HFFc6 (cell line): ENCODE measurements around the gene TTC12. TPM values are rescaled to one million over a fixed set of nuclear protein-coding genes. Genes with fewer than 3 reads are reported as not detected.

ENCODE experiments used
- DNase-seq: peaks from one replicate; pipeline ENCODE4 v3.0.0-alpha.2; 2018
- H3K27ac Mint-ChIP-seq: 2 replicates; pipeline ENCODE4 v1.8.0; 2020; ENCODE audit warnings: mild to moderate bottlenecking, mixed read lengths
- H3K27me3 Mint-ChIP-seq: 2 replicates; pipeline ENCODE4 v1.8.0; 2021; ENCODE audit warnings: mild to moderate bottlenecking, moderate library complexity, mixed read lengths; ENCODE audit not compliant: insufficient read depth
- H3K36me3 Mint-ChIP-seq: 2 replicates; pipeline ENCODE4 v1.8.0; 2021; ENCODE audit warnings: low read depth, mixed read lengths
- H3K4me1 Mint-ChIP-seq: 2 replicates; pipeline ENCODE4 v1.8.0; 2020; ENCODE audit warnings: low read depth, mixed read lengths
- H3K4me3 Mint-ChIP-seq: 2 replicates; pipeline ENCODE4 v1.8.0; 2020; ENCODE audit warnings: mild to moderate bottlenecking, moderate library complexity, mixed read lengths
- H3K9me3 Mint-ChIP-seq: 2 replicates; pipeline ENCODE4 v1.8.0; 2020; ENCODE audit warnings: mild to moderate bottlenecking, mixed read lengths
- CTCF ChIP-seq: fragments of 200-600 bp; sonication (generic); IDR thresholded peaks from 2 replicates; pipeline ENCODE4 v1.5.0; 2021; ENCODE audit warnings: antibody characterized with exemption, mild to moderate bottlenecking
- total RNA-seq, 6 experiments: library from RNA; stranded (reverse); fragmentation: NEBNext Ultra II Directional; extraction: Animal tissue kit (Norgen Biotek cat#: 25700); gene quantifications; 2 replicates in 1 of 6; 3 replicates in 5 of 6; pipeline ENCODE4 v1.2.3, GENCODE V29; 2021

TTC12 gene
- total RNA-seq, 6 experiments from 2014 or later = 7.4 to 11.4 (median 9.5) TPM

DNA sequence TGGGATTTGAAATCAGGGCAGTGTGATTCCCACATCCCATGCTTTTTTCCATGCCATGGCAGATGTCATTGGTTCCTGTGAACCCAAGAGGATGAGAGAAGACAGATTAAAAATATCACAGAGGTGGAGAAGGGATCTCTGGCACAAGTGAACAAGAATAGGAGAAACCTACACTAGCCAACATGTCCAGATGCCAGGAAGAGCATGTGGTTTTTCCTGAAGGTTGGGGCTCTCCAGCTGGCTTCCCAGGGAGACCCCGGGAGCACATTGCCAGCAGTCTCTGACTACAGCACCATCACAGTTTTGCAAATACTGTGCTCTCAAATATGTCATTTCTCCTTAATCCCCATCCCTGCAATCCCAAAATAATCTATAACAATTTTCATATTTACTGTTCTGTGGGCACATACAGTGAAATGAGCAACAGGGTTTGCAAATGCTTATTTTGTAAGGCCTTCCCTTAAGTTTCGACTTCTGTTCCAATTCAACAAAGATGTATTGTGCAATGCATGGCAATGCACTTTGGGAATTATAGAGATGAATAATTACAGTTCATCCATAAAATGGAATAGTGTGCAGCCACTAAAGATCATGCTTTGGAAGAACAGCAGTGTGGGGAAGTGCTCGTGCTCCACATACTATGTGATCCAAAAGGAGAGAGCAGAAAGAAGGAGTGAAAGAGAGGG is 78.0 kb downstream of the TTC12 start:
- Mint-ChIP-seq H3K27ac (no peak overlapping the region), H3K9me3 (no peaks in the 10 kb centered on the region), H3K4me3 (no peak overlapping the region), H3K4me1 (no peaks in the 10 kb centered on the region), H3K36me3 (no peaks in the 10 kb centered on the region), H3K27me3 (peaks cover 1% of the 10 kb centered on the region; the same call in 1 of the 2 replicates)
- DNase-seq = no peak
- no peak for TF ChIP-seq CTCF

DNA sequence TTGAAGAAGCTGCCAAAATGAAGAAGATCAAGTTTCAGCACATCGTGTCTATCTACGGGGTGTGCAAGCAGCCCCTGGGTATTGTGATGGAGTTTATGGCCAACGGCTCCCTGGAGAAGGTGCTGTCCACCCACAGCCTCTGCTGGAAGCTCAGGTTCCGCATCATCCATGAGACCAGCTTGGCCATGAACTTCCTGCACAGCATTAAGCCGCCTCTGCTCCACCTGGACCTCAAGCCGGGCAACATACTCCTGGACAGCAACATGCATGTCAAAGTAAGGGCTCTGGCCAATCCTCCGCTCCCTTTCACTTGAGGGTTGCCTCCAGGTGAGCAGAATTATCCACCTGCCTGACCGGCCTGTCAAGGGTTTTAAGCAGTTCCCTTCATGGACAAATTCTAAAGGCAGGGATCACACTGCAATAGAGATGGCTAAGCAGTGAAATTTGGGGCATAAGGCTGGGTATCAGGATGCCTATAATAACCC is 79.2 kb downstream of the TTC12 start:
- Mint-ChIP-seq H3K4me3 (no peak overlapping the region), H3K36me3 (no peaks in the 10 kb centered on the region), H3K4me1 (no peaks in the 10 kb centered on the region), H3K27ac (no peak overlapping the region), H3K27me3 (peaks cover 1% of the 10 kb centered on the region), H3K9me3 (no peaks in the 10 kb centered on the region)
- DNase-seq = no peak
- TF ChIP-seq CTCF = no peak

- H3K36me3 Mint-ChIP-seq = no peaks in the 10 kb centered on the region
- peaks cover 4% of the 10 kb centered on the region for H3K27me3 Mint-ChIP-seq
- H3K4me1 Mint-ChIP-seq = no peaks in the 10 kb centered on the region
- no peak overlapping the region for H3K4me3 Mint-ChIP-seq
- TF ChIP-seq CTCF = no peak
- no peaks in the 10 kb centered on the region for H3K9me3 Mint-ChIP-seq
- no peak for DNase-seq
- H3K27ac Mint-ChIP-seq = no peak overlapping the region
Observed at GRCh38 chr11:113394919-113395318, 80.5 kb downstream of the TTC12 start.

- TF ChIP-seq CTCF = no peak
- Mint-ChIP-seq H3K27ac (no peak overlapping the region), H3K36me3 (no peaks in the 10 kb centered on the region), H3K27me3 (peaks cover 4% of the 10 kb centered on the region), H3K4me3 (no peak overlapping the region), H3K4me1 (no peaks in the 10 kb centered on the region), H3K9me3 (no peaks in the 10 kb centered on the region)
- no peak for DNase-seq
Observed at GRCh38 chr11:113395782-113396336, 81.5 kb downstream of the TTC12 start.

GRCh38 chr11:113396690-113397089 is 82.3 kb downstream of the TTC12 start:
- Mint-ChIP-seq H3K36me3 (no peaks in the 10 kb centered on the region), H3K27me3 (peaks cover 4% of the 10 kb centered on the region)

More at GRCh38 chr11:113396690-113397089, 82.3 kb downstream of the TTC12 start:
- Mint-ChIP-seq H3K4me1 (no peaks in the 10 kb centered on the region), H3K4me3 (no peak overlapping the region), H3K9me3 (no peaks in the 10 kb centered on the region), H3K27ac (no peak overlapping the region)
- no peak for TF ChIP-seq CTCF
- DNase-seq = no peak
